ENCODE measurements around the gene MILR1. TPM values are rescaled to one million over a fixed set of nuclear protein-coding genes. Genes with fewer than 3 reads are reported as not detected.

The MILR1 gene, protein sequence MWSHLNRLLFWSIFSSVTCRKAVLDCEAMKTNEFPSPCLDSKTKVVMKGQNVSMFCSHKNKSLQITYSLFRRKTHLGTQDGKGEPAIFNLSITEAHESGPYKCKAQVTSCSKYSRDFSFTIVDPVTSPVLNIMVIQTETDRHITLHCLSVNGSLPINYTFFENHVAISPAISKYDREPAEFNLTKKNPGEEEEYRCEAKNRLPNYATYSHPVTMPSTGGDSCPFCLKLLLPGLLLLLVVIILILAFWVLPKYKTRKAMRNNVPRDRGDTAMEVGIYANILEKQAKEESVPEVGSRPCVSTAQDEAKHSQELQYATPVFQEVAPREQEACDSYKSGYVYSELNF
- total RNA-seq = 0.40 to 0.54 TPM in 2 of 3 replicates, not detected in the other

DNA sequence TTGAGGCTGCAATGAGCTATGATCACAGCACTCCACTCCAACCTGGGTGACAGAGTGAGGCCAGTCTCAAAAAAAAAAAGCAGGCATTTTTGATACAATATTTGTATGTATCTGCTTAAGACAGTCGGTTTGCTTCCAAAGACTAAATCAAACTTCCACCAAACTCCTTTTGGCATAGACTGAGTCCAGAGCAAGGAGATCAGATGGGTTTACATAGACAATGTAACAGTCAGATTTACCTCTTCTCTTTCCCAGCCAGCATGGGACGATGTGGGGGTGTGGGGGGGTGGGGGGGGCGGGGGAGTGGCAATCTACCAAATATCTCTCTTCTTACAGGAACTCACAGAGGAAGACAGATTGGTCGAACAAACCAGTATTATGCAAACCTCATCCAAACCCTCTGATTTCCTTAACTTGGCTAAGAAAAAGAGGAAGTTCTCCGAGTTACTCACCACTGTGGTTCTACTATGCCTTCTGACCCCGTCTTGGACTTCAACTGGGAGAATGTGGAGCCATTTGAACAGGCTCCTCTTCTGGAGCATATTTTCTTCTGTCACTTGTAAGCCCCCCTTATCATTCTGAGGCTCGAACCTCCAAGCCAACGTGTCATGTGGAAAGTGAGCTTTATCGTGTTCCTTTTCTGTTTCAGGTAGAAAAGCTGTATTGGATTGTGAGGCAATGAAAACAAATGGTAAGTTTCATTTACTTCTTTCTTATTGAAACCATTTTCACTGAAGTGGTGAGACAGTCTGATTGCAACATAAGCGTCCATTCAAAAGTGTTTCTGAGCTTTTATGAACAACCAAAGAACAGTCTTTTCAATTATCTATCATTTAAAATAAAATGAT lies at the start of gene MILR1:
TSS of gene MILR1 (plus strand) at position 451 of the 848 bp plus-strand sequence. CDS start at position 505, 54 bp downstream.
- no peak within 1 kb of the TSS for H3K27ac Mint-ChIP-seq

DNA sequence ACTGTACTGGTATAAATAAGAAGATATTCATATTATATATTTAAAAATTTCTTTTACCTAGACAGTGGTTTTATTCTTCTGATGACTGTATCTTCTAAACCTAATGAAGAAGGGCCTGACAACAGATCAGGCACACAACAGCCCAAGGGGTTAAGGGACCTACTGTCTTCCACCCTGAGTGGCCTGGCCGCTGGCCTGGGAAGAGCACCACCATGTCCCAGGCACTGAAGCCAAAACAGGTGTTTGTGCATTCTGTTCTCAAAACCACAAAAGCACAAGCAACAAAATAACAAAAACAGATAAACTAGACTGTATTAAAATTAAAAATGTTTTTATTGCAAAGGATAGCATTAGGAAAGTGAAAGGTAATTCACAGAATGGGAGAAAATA lies 49.2 kb upstream of the MILR1 start:
- Mint-ChIP-seq H3K36me3 (no peaks in the 10 kb centered on the region), H3K4me3 (no peak overlapping the region), H3K9me3 (peaks cover 4% of the 10 kb centered on the region), H3K27me3 (ENCODE audit: low read depth) (no peaks in the 10 kb centered on the region), H3K27ac (no peak overlapping the region), H3K4me1 (no peaks in the 10 kb centered on the region)
- TF ChIP-seq, protein P1, sequence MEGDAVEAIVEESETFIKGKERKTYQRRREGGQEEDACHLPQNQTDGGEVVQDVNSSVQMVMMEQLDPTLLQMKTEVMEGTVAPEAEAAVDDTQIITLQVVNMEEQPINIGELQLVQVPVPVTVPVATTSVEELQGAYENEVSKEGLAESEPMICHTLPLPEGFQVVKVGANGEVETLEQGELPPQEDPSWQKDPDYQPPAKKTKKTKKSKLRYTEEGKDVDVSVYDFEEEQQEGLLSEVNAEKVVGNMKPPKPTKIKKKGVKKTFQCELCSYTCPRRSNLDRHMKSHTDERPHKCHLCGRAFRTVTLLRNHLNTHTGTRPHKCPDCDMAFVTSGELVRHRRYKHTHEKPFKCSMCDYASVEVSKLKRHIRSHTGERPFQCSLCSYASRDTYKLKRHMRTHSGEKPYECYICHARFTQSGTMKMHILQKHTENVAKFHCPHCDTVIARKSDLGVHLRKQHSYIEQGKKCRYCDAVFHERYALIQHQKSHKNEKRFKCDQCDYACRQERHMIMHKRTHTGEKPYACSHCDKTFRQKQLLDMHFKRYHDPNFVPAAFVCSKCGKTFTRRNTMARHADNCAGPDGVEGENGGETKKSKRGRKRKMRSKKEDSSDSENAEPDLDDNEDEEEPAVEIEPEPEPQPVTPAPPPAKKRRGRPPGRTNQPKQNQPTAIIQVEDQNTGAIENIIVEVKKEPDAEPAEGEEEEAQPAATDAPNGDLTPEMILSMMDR (IDR thresholded peaks at IDR 0.05; ENCODE audit: unreplicated experiment) = no peak
- DNase-seq (ENCODE audit: low spot score in 2 of 2, unreplicated experiment in 2 of 2) = no peak

More for the DNA sequence above, at the start of gene MILR1:
- Mint-ChIP-seq H3K36me3 (no peaks in the 10 kb centered on the region), H3K9me3 (no peaks in the 10 kb centered on the region), H3K27me3 (ENCODE audit: low read depth) (no peaks in the 10 kb centered on the region), H3K4me3 (no peak within 1 kb of the TSS), H3K4me1 (no peaks in the 10 kb centered on the region)
- no peak for DNase-seq (ENCODE audit: low spot score in 2 of 2, unreplicated experiment in 2 of 2)
- TF ChIP-seq, protein P1 (IDR thresholded peaks at IDR 0.05; ENCODE audit: unreplicated experiment) = no peak

DNA sequence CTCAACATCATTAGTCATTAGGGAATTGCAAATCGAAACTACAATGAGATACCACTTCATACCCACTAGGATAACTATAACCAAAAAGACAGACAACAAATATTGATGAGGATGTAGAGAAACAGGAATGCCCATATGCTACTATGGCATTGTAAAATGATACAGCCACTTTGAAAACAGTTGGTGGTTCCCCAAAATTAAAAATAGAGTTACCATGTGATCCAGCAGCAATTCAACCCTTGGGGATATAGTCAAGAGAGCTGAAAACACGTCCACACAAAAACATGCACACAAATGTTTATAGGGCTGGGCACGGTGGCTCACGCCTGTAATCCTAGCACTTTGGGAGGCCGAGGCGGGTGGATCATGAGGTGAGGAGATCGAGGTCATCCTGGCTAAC lies 48.3 kb upstream of the MILR1 start:
- TF ChIP-seq, protein P1 (IDR thresholded peaks at IDR 0.05; ENCODE audit: unreplicated experiment) = no peak
- DNase-seq (ENCODE audit: low spot score in 2 of 2, unreplicated experiment in 2 of 2) = no peak
- H3K9me3 Mint-ChIP-seq = peaks cover 4% of the 10 kb centered on the region
- H3K27ac Mint-ChIP-seq = no peak overlapping the region
- H3K4me1 Mint-ChIP-seq = no peaks in the 10 kb centered on the region
- no peak overlapping the region for H3K4me3 Mint-ChIP-seq
- no peaks in the 10 kb centered on the region for H3K36me3 Mint-ChIP-seq
- no peaks in the 10 kb centered on the region for H3K27me3 Mint-ChIP-seq (ENCODE audit: low read depth)

DNA sequence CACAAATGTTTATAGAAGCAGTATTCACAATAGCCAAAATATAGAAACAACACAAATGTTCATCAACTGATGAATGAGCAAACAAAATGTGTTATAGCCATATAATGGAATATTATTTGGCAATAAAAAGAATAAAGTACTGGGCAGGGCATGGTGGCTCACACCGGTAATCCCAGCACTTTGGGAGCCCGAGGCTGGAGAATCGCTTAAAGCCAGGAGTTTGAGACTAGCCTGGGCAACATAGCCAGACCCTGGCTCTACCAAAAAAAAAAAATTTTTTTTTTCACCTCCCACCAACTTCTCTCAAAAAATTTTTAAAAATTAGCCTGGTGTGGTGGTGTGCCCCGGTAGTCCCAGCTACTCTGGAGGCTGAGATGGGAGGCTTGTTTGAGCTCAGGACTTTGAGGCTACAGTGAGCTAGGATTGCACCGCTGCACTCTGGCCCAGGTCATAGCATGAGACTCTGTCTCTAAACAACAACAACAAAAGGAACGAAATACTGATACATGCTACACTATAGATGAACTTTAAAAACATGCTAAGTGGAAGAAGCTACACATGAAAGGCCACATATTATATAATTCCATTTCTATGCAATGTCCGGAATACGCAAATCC lies 47.6 kb upstream of the MILR1 start:
- no peaks in the 10 kb centered on the region for H3K27me3 Mint-ChIP-seq (ENCODE audit: low read depth)
- TF ChIP-seq, protein P1 (IDR thresholded peaks at IDR 0.05; ENCODE audit: unreplicated experiment) = no peak
- peaks cover 4% of the 10 kb centered on the region for H3K9me3 Mint-ChIP-seq
- no peak overlapping the region for H3K27ac Mint-ChIP-seq
- DNase-seq (ENCODE audit: low spot score in 2 of 2, unreplicated experiment in 2 of 2) = no peak
- no peaks in the 10 kb centered on the region for H3K36me3 Mint-ChIP-seq
- no peaks in the 10 kb centered on the region for H3K4me1 Mint-ChIP-seq
- H3K4me3 Mint-ChIP-seq = no peak overlapping the region

DNA sequence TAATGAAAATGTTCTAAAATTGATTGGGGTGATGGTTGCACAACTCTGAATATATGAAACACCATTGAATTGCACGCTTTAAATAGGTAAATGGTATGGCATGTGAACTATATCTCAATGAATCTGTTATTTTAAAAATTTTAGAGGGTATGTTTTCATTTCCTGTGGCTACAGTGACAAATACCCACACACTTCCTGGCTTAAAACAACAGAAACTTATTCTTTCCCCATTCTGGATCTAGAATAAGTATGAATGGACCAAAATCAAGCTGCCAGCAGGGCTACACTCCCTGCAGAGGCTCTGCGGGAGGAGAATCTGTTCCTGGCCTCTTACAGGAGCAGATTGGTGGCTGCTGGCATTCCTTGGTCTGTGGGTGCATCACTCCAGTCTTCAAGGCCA lies 47.0 kb upstream of the MILR1 start:
- peaks cover 4% of the 10 kb centered on the region for H3K9me3 Mint-ChIP-seq
- no peak overlapping the region for H3K27ac Mint-ChIP-seq
- H3K27me3 Mint-ChIP-seq (ENCODE audit: low read depth) = no peaks in the 10 kb centered on the region
- H3K4me3 Mint-ChIP-seq = no peak overlapping the region
- TF ChIP-seq, protein P1 (IDR thresholded peaks at IDR 0.05; ENCODE audit: unreplicated experiment) = no peak
- DNase-seq (ENCODE audit: low spot score in 2 of 2, unreplicated experiment in 2 of 2) = no peak
- H3K4me1 Mint-ChIP-seq = no peaks in the 10 kb centered on the region
- no peaks in the 10 kb centered on the region for H3K36me3 Mint-ChIP-seq
